ENCODE measurements around the gene GNPTAB.

DNA sequence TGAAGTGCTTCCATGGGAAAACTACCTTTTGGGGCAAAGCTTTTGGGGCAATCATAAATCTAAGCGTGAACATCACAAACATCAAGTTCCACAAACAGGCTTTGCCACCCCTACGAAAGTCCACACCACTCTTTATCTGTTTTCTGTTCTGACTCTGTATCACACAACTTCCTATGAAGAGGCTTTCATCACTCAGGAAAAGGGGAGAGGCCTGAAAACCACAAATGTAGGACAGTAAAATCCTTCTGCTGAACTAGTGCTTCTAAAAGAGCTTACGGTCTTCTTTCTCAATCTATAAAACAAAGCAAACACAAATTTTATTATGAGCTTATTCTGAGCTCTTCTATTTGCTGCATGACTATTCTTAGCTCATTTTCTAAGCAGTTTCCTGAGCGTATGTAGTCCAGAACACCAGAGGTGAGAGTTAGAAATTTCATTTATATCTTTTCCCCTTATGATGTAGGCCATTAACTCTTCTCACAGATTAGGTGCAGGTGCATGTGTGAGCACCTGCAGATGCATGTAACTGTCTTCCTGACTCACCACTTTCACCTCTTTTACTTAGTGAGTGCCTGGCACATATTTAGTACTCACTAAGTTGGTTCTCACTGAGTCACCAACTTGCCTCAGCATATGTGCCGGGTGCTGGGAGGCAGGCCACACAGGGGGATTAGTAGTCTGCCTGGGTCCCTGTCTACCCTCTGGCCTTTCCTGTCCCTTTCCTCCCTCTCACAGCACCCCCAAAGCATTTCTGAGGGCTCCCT, 58.6 kb downstream of the GNPTAB start:
- TF ChIP-seq, protein P1, sequence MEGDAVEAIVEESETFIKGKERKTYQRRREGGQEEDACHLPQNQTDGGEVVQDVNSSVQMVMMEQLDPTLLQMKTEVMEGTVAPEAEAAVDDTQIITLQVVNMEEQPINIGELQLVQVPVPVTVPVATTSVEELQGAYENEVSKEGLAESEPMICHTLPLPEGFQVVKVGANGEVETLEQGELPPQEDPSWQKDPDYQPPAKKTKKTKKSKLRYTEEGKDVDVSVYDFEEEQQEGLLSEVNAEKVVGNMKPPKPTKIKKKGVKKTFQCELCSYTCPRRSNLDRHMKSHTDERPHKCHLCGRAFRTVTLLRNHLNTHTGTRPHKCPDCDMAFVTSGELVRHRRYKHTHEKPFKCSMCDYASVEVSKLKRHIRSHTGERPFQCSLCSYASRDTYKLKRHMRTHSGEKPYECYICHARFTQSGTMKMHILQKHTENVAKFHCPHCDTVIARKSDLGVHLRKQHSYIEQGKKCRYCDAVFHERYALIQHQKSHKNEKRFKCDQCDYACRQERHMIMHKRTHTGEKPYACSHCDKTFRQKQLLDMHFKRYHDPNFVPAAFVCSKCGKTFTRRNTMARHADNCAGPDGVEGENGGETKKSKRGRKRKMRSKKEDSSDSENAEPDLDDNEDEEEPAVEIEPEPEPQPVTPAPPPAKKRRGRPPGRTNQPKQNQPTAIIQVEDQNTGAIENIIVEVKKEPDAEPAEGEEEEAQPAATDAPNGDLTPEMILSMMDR (IDR thresholded peaks at IDR 0.05), result no peak
- no peak for TF ChIP-seq POLR2A (IDR thresholded peaks at IDR 0.05)
